ENCODE results near the gene SSX2B.
A peak's percentile ranks its signal among the peaks of the same experiment; 100 is the strongest.
"Not testable (repeated sequence)": the region's sequence is repeated elsewhere in the genome, so short reads cannot be mapped to it uniquely, and the experiment has no call there.

Gene SSX2B
- 0 reads per million in 17 experiments for total RNA-seq

DNA sequence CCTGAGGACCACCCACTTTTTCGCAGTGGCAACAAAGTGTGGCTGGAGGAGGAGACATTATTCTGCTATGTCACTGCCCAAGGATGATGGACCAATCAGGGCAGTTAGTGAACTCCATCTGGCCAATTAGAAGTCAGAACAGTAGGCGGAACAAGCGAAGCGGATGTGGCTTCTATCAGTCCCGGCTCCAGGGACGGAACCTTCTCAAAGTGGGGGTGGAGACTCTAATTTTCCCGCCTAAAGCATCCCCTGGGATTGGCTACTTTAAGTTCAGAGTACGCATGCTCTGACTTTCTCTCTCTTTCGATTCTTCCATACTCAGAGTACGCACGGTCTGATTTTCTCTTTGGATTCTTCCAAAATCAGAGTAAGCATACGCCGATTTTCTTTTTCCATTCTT lies at the start of gene SSX2B:
SSX2B (plus strand) TSS at position 301 of the 400 bp plus-strand sequence. CDS start 1,429 bp downstream, outside the sequence.
- not testable (repeated sequence) for DNase-seq

DNA sequence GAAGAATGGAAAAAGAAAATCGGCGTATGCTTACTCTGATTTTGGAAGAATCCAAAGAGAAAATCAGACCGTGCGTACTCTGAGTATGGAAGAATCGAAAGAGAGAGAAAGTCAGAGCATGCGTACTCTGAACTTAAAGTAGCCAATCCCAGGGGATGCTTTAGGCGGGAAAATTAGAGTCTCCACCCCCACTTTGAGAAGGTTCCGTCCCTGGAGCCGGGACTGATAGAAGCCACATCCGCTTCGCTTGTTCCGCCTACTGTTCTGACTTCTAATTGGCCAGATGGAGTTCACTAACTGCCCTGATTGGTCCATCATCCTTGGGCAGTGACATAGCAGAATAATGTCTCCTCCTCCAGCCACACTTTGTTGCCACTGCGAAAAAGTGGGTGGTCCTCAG lies 44.0 kb upstream of the SSX2B start, which contains the start of gene SSX2:
SSX2 (minus strand) TSS at position 101 of the 400 bp plus-strand sequence. CDS start 1,429 bp downstream, outside the sequence.
- not testable (repeated sequence) for DNase-seq

DNA sequence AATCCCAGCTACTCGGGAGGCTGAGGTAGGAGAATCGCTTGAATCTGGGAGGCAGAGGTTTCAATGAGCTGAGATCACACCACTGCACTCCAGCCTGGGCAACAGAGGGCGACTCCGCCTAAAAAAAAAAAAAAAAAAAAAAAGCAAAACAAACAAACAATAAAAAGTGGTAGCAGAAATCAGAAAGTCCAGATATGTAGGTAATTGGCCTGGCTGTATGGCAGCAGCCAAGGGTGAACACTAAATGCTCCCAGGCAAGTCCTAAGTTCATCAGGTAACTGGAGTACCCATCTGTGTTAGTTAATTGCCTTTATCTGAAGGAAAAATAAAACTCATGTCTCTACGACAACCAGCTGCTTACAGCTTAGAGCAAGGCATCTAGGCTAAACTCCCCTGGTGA lies 14.9 kb downstream of the SSX2B start:
- DNase-seq, result not testable (repeated sequence)

GRCh38 chrX:52773504-52773903 lies 22.5 kb downstream of the SSX2B start:
- DNase-seq, result not testable (repeated sequence)

GRCh38 chrX:52797327-52797726 lies 46.3 kb downstream of the SSX2B start, which contains the start of gene SPANXN5:
SPANXN5 (minus strand) TSS chrX:52797427; CDS start chrX:52797348, 79 bp downstream.
- DNase-seq, result not testable (repeated sequence)

- DNase-seq, result peak; percentile 20 to 65 (median 48)
Measured at GRCh38 chrX:52804876-52805275, 53.8 kb downstream of the SSX2B start.
